ENCODE results near the gene PAQR5.

DNA sequence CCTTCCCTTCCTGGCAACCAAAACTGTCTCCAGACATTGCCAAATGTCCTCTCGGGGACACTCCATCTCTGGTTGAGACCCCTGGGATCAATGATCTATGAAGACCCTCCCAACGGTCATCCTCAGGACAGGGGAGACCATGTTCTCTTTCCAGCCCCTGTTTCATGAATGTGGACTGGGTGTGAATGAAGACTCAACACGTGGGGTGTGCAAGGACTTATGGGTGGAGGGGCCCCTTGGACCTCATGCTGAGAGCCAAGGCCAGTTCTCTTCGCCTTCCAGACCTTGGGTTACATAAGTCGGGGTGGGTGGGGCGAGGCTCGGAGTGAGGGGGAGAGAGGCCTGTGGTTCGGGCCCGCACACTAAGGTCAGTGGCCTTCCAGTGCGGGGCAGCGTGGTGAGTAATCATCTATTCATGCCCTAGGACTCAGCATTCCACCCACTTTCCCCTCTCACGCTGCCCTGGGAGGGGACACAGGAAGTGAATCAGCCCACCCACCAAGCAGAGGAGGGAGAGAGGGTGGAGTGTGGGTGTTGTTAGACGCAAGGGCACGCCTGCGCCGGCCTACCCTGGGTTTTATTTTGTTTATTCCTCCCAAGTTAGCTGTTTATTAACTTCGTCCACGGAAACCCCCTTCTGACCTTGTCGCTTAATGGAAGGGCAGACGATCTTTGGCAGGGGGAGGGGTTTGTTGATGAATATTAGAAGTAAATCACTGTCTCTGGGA, 6.7 kb downstream of the PAQR5 start:
- TF ChIP-seq, protein P1, sequence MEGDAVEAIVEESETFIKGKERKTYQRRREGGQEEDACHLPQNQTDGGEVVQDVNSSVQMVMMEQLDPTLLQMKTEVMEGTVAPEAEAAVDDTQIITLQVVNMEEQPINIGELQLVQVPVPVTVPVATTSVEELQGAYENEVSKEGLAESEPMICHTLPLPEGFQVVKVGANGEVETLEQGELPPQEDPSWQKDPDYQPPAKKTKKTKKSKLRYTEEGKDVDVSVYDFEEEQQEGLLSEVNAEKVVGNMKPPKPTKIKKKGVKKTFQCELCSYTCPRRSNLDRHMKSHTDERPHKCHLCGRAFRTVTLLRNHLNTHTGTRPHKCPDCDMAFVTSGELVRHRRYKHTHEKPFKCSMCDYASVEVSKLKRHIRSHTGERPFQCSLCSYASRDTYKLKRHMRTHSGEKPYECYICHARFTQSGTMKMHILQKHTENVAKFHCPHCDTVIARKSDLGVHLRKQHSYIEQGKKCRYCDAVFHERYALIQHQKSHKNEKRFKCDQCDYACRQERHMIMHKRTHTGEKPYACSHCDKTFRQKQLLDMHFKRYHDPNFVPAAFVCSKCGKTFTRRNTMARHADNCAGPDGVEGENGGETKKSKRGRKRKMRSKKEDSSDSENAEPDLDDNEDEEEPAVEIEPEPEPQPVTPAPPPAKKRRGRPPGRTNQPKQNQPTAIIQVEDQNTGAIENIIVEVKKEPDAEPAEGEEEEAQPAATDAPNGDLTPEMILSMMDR (IDR thresholded peaks at IDR 0.05), result no peak
- TF ChIP-seq POLR2A (IDR thresholded peaks at IDR 0.05), result no peak
